ENCODE results near the gene TGFBR3. TPM values are rescaled to one million over a fixed set of nuclear protein-coding genes. Genes with fewer than 3 reads are reported as not detected.
"Not testable (repeated sequence)": the region's sequence is repeated elsewhere in the genome, so short reads cannot be mapped to it uniquely, and the experiment has no call there.

TGFBR3 gene
- total RNA-seq, 2 experiments from 2014 or later, result 3.2 to 3.3 TPM

- peaks cover 3% of the 10 kb centered on the region for H3K36me3 Mint-ChIP-seq (ENCODE audit: low read depth)
Measured at GRCh38 chr1:91844862-91845528, 41.0 kb downstream of the TGFBR3 start.

DNA sequence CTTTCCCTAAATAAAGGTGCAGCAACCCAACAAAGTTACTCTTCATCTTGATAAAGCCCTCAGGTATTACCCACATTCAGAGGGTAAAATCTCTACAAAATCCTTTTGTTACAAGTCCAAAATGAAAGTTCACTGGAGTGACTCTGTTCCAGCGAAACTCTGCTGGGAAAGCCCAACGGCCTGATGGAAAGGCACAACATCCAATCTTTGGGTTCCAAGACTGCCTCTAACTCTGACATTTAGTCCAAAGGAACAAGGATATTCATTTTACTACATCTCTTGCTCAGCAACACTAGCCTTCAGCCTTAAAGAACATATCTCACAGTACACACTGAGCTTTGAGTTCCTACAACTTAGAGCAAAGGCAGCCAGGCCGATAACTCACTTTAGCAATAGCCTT lies 42.1 kb downstream of the TGFBR3 start:
- CTCF ChIA-PET, result no interaction called here
- Mint-ChIP-seq H3K4me1 (ENCODE audit: low read depth) (peaks cover 12% of the 10 kb centered on the region), H3K36me3 (ENCODE audit: low read depth) (peaks cover 3% of the 10 kb centered on the region), H3K27ac (no peak overlapping the region), H3K9me3 (no peaks in the 10 kb centered on the region), H3K4me3 (no peak overlapping the region), H3K27me3 (ENCODE audit: low read depth) (no peaks in the 10 kb centered on the region)
- intact Hi-C loops (cut with micrococcal nuclease), result no loop called here
- DNase-seq, result no peak

More at GRCh38 chr1:91844862-91845528, 41.0 kb downstream of the TGFBR3 start:
- H3K4me1 Mint-ChIP-seq (ENCODE audit: low read depth), result peaks cover 12% of the 10 kb centered on the region
- intact Hi-C loops (cut with micrococcal nuclease), result no loop called here
- CTCF ChIA-PET, result interaction anchor here (1.0 kb wide), 1 partner anchor 39 kb away, joined by 3 read pairs; no protein-coding TSS in a partner anchor
- no peak for DNase-seq
- no peak overlapping the region for H3K27ac Mint-ChIP-seq
- H3K4me3 Mint-ChIP-seq, result no peak overlapping the region
- no peaks in the 10 kb centered on the region for H3K9me3 Mint-ChIP-seq
- no peaks in the 10 kb centered on the region for H3K27me3 Mint-ChIP-seq (ENCODE audit: low read depth)

- intact Hi-C loops (cut with micrococcal nuclease), result no loop called here
Measured at GRCh38 chr1:91842563-91842962, 43.4 kb downstream of the TGFBR3 start.

DNA sequence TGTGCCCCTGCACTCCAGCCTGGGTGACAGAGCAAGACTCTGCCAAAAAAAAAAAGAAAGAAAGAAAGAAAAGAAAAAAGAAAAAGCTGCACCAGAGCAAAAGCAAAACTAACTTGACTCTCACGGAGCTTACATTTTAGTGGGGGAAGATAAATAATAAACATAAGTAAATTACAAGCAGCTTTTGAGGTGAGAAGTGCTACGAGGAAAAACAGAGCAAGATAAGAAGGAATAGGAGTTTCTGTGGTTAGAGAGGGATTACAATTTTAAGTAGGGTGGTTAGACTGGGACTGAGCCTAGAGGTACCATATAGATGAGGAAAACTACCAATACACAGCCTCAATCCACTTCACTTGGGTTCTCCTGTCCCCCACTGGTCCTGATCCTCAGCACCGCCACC lies 43.9 kb downstream of the TGFBR3 start:
- H3K4me3 Mint-ChIP-seq, result no peak overlapping the region
- peaks cover 12% of the 10 kb centered on the region for H3K4me1 Mint-ChIP-seq (ENCODE audit: low read depth)
- CTCF ChIA-PET, result interaction anchor here (0.6 kb wide), 1 partner anchor 227 kb away, joined by 3 read pairs; no protein-coding TSS in a partner anchor
- H3K27me3 Mint-ChIP-seq (ENCODE audit: low read depth), result no peaks in the 10 kb centered on the region
- H3K27ac Mint-ChIP-seq, result no peak overlapping the region
- peaks cover 3% of the 10 kb centered on the region for H3K36me3 Mint-ChIP-seq (ENCODE audit: low read depth)
- H3K9me3 Mint-ChIP-seq, result no peaks in the 10 kb centered on the region
- intact Hi-C loops (cut with micrococcal nuclease), result no loop called here
- no peak for DNase-seq

More at GRCh38 chr1:91842563-91842962, 43.4 kb downstream of the TGFBR3 start:
- Mint-ChIP-seq H3K9me3 (no peaks in the 10 kb centered on the region), H3K27me3 (ENCODE audit: low read depth) (no peaks in the 10 kb centered on the region), H3K27ac (no peak overlapping the region), H3K36me3 (ENCODE audit: low read depth) (peaks cover 3% of the 10 kb centered on the region), H3K4me3 (no peak overlapping the region), H3K4me1 (ENCODE audit: low read depth) (peaks cover 12% of the 10 kb centered on the region)
- CTCF ChIA-PET, result interaction anchor here (0.6 kb wide), 1 partner anchor 227 kb away, joined by 3 read pairs; no protein-coding TSS in a partner anchor
- no peak for DNase-seq

DNA sequence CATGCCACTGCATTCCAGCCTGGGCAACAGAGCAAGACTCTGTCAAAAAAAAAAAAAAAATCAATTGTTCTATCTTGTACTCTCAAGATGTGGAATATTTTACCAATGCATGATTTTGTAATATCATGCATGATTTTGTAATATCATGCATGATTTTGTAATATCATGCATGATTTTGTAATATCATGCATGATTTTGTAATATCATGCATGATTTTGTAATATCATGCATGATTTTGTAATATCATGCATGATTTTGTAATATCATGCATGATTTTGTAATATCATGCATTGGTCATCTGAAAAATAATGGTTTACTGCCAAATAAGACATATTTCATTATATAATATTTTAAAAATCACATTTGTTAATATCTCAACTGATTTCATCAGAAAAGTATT lies 45.7 kb downstream of the TGFBR3 start:
- H3K4me1 Mint-ChIP-seq (ENCODE audit: low read depth); H3K4me3 Mint-ChIP-seq; CTCF ChIA-PET; DNase-seq; H3K36me3 Mint-ChIP-seq (ENCODE audit: low read depth); H3K27me3 Mint-ChIP-seq (ENCODE audit: low read depth); H3K27ac Mint-ChIP-seq; H3K9me3 Mint-ChIP-seq; intact Hi-C loops (cut with micrococcal nuclease): not testable (repeated sequence)

DNA sequence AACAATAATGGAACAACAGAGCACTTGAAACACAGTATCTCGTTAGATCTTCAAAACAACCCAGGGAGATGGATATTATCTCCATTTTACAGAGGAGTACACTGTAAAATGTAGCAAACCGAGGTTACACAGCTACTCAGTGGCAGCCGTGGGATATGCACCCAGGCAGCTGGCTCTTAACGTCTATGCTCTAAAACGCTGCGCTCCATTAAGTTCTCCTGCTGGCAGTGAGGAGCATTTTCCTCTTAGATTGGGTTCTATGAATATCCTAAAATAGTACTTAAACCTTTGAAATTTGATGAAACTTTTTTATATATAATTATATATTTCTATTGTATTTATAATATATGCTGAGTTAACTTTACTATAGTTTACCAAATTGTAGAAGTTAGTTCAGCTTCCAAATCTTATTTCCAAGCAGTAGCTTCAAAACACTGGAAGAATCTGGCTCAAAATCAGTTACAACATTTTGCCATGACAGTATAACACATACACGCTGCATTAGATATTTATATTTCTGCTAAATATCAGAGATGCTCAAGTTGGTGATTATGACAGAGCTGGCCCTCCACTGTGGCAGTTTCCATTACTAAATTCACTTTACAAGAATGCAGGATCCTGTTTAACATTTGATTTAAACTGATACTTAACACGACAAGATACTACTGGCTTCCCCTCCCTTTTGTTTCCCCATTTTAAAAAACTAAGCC lies 49.5 kb downstream of the TGFBR3 start:
- DNase-seq, result no peak
- no peaks in the 10 kb centered on the region for H3K36me3 Mint-ChIP-seq (ENCODE audit: low read depth)
- intact Hi-C loops (cut with micrococcal nuclease), result no loop called here
- no peaks in the 10 kb centered on the region for H3K4me1 Mint-ChIP-seq (ENCODE audit: low read depth)
- H3K9me3 Mint-ChIP-seq, result no peaks in the 10 kb centered on the region
- no peaks in the 10 kb centered on the region for H3K27me3 Mint-ChIP-seq (ENCODE audit: low read depth)
- no peak overlapping the region for H3K4me3 Mint-ChIP-seq
- CTCF ChIA-PET, result interaction anchor here (0.6 kb wide), 2 partner anchors 19 to 424 kb away, joined by 3 to 5 read pairs; no protein-coding TSS in a partner anchor
- H3K27ac Mint-ChIP-seq, result no peak overlapping the region

GRCh38 chr1:91835087-91835521 lies 50.8 kb downstream of the TGFBR3 start:
- Mint-ChIP-seq H3K4me3 (no peak overlapping the region), H3K9me3 (no peaks in the 10 kb centered on the region), H3K27me3 (ENCODE audit: low read depth) (no peaks in the 10 kb centered on the region), H3K36me3 (ENCODE audit: low read depth) (no peaks in the 10 kb centered on the region), H3K4me1 (ENCODE audit: low read depth) (peaks cover 13% of the 10 kb centered on the region), H3K27ac (no peak overlapping the region)
- no peak for DNase-seq
- intact Hi-C loops (cut with micrococcal nuclease), result no loop called here
- CTCF ChIA-PET, result no interaction called here

GRCh38 chr1:91834549-91834948 lies 51.4 kb downstream of the TGFBR3 start:
- H3K36me3 Mint-ChIP-seq (ENCODE audit: low read depth); H3K27me3 Mint-ChIP-seq (ENCODE audit: low read depth); H3K9me3 Mint-ChIP-seq; CTCF ChIA-PET; H3K4me3 Mint-ChIP-seq; DNase-seq; intact Hi-C loops (cut with micrococcal nuclease); H3K27ac Mint-ChIP-seq: not testable (repeated sequence)
- H3K4me1 Mint-ChIP-seq (ENCODE audit: low read depth), result peaks cover 15% of the 10 kb centered on the region

DNA sequence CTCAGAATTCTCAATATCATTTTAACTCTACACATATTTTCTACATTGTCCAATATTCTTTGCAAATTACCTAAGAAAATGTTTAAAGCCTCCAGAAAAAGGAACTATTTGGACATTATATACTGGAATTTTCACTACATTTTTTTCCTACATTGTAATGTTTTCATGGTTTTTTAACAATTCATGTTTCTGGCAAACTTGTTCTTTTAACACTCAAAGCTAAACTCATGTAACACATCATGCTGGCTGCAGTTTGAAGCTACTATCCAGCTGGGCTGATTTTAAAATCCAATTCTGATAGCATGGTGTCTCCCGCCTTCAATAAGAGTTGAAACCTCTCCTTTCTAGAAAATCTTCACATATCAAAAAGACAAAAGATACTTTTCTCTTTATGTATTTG lies 52.0 kb downstream of the TGFBR3 start:
- peaks cover 15% of the 10 kb centered on the region for H3K4me1 Mint-ChIP-seq (ENCODE audit: low read depth)
- no peak overlapping the region for H3K27ac Mint-ChIP-seq
- H3K27me3 Mint-ChIP-seq (ENCODE audit: low read depth), result no peaks in the 10 kb centered on the region
- CTCF ChIA-PET, result interaction anchor here (0.6 kb wide), 1 partner anchor 23 kb away, joined by 4 read pairs; no protein-coding TSS in a partner anchor
- H3K9me3 Mint-ChIP-seq, result no peaks in the 10 kb centered on the region
- intact Hi-C loops (cut with micrococcal nuclease), result no loop called here
- H3K4me3 Mint-ChIP-seq, result no peak overlapping the region
- no peak for DNase-seq
- no peaks in the 10 kb centered on the region for H3K36me3 Mint-ChIP-seq (ENCODE audit: low read depth)

GRCh38 chr1:91831132-91831930 lies 54.6 kb downstream of the TGFBR3 start:
- no peak for DNase-seq
- intact Hi-C loops (cut with micrococcal nuclease), result no loop called here
- Mint-ChIP-seq H3K36me3 (ENCODE audit: low read depth) (no peaks in the 10 kb centered on the region), H3K4me1 (ENCODE audit: low read depth) (peaks cover 16% of the 10 kb centered on the region), H3K27me3 (ENCODE audit: low read depth) (no peaks in the 10 kb centered on the region), H3K9me3 (no peaks in the 10 kb centered on the region), H3K4me3 (no peak overlapping the region), H3K27ac (no peak overlapping the region)
- CTCF ChIA-PET, result interaction anchor here (1.1 kb wide), 1 partner anchor 56 kb away, joined by 3 read pairs; no protein-coding TSS in a partner anchor

DNA sequence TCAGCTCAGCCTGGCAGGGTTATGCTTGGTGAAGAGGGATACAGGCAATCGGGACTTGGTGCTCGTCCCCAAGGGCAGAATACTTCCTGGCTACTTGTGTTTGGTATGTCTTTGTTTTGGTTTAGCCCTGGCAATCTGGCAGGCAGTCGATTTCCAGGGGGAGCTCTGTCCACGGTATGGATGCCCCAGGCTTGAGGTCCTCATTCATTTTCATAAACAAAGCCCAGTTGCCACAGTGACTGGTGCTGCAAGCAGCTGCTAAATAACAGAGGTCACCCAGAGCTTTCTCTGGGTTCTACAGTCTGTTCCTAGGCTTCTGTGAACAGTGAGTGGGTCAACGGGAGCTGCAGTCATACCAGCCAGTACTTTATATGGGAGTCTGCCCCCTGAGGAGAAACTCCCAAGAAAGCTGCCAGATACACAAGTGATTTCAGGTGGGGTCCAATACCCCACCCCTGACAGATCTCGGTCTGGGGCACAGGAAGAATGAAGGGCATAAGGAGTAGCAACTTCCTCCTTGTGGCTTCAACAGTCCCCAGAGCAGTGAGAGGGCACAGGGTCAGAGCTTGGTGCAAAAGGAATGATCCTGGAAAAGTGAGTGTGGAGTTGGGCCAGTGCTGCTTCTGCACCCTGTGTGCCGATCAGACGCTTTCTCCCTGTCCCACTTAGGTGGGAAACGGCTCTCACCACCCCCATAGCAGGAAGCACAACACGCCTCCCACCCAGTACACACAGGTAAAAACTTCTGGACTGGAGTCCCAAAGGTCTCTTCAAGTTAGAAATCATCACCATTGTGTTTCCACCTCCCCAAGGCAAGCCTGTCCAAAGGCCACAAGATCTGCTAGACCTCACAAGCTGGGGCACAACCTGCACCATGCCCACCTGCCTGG lies 55.5 kb downstream of the TGFBR3 start:
- peaks cover 18% of the 10 kb centered on the region for H3K4me1 Mint-ChIP-seq (ENCODE audit: low read depth)
- H3K36me3 Mint-ChIP-seq (ENCODE audit: low read depth), result no peaks in the 10 kb centered on the region
- intact Hi-C loops (cut with micrococcal nuclease), result no loop called here
- no peaks in the 10 kb centered on the region for H3K9me3 Mint-ChIP-seq
- CTCF ChIA-PET, result interaction anchor here (1.0 kb wide), 1 partner anchor 25 kb away, joined by 3 read pairs; no protein-coding TSS in a partner anchor
- no peak overlapping the region for H3K4me3 Mint-ChIP-seq
- no peak for DNase-seq
- no peak overlapping the region for H3K27ac Mint-ChIP-seq
- H3K27me3 Mint-ChIP-seq (ENCODE audit: low read depth), result no peaks in the 10 kb centered on the region

All from activated naive CD4-positive, alpha-beta T cell treated with anti-CD3 and anti-CD28 coated beads for 36 hours (primary cell).